Suprapubic skin (tissue), 4 donors: ENCODE data around the gene SIK3. TPM values are rescaled to one million over a fixed set of nuclear protein-coding genes. Genes with fewer than 3 reads are reported as not detected.

Experiments
- DNase-seq, 2 donors: peaks; one replicate each; pipeline ENCODE4 v3.0.0-alpha.2; 2019; ENCODE audit warnings: low spot score in 2 of 2
- H3K27ac ChIP-seq: fragments of 200-600 bp; sonication (generic); one replicate; pipeline ENCODE4 v1.5.1; 2019
- H3K27me3 ChIP-seq: fragments of 200-600 bp; sonication (generic); one replicate; pipeline ENCODE4 v1.5.1; 2019
- H3K36me3 ChIP-seq: fragments of 200-600 bp; sonication (generic); one replicate; pipeline ENCODE4 v1.5.1; 2019
- H3K4me1 ChIP-seq: fragments of 200-600 bp; sonication (generic); one replicate; pipeline ENCODE4 v1.5.1; 2019
- H3K4me3 ChIP-seq: fragments of 200-600 bp; sonication (generic); one replicate; pipeline ENCODE4 v1.5.1; 2019; ENCODE audit warnings: mild to moderate bottlenecking
- H3K9me3 ChIP-seq: fragments of 200-600 bp; sonication (generic); one replicate; pipeline ENCODE4 v1.5.1; 2019
- CTCF ChIP-seq, 2 donors: fragments of 200-600 bp in 1 of 2; fragments of 450-650 bp in 1 of 2; sonication (generic) in 1 of 2; IDR thresholded peaks; one replicate each; pipeline ENCODE4 v1.5.1; 2016 to 2019; ENCODE audit warnings: antibody characterized with exemption in 2 of 2, mild to moderate bottlenecking in 1 of 2, moderate library complexity in 1 of 2
- EP300 ChIP-seq: sonication (generic); formaldehyde crosslinking; IDR thresholded peaks from one replicate; pipeline ENCODE4 v1.6.1; 2017; ENCODE audit warnings: antibody characterized with exemption
- POLR2A ChIP-seq, 2 donors: fragments of 450-650 bp; IDR thresholded peaks; one replicate each; pipeline ENCODE4 v1.6.1; 2017; ENCODE audit warnings: antibody characterized with exemption in 2 of 2, mild to moderate bottlenecking in 2 of 2, moderate library complexity in 2 of 2
- POLR2AphosphoS5 ChIP-seq, 3 donors: sonication (generic); formaldehyde crosslinking; IDR thresholded peaks; one replicate each; pipeline ENCODE4 v1.6.1; 2017; ENCODE audit warnings: antibody characterized with exemption in 3 of 3
- WGBS: methylation state at CpG from one replicate; pipeline ENCODE4 v1.1.5; 2018; 5-methylcytosine and 5-hydroxymethylcytosine counted together
- total RNA-seq, 4 donors: library from RNA; depleted of rRNA; stranded (reverse); fragments of >200 nt; gene quantifications; one replicate each; pipeline ENCODE4 v1.1.0, GENCODE V29; 2016

SIK3 gene
- total RNA-seq, 4 donors from 2014 or later, result 31.6 to 60.8 (median 37.5) TPM

DNA sequence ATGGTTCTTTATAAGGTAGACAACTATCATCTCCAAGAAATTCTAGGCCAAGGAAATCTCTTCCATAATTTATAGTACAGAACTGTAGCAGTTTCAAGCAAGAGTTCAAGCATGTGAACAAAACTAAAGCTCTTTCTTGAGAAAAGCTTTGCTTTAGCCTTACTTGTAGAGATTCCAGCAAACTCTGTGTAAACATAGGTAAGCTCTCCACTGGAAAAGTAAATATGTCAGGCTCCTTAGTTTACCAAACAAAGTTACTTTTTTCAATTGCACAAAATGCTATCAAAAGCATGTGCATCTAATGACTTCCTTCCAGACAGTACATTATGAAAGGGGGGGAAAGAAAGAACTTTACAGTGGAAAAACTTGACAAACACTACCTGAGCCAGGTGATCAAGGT lies 125.0 kb downstream of the SIK3 start:
- Histone ChIP-seq H3K27ac (no peak overlapping the region), H3K4me3 (no peak overlapping the region), H3K9me3 (no peaks in the 10 kb centered on the region), H3K4me1 (peaks cover 6% of the 10 kb centered on the region), H3K36me3 (no peaks in the 10 kb centered on the region), H3K27me3 (no peaks in the 10 kb centered on the region)
- DNase-seq, result no peak
- TF ChIP-seq POLR2A (IDR thresholded peaks at IDR 0.05) (no peak), CTCF (IDR thresholded peaks at IDR 0.05) (no peak), POLR2AphosphoS5 (IDR thresholded peaks at IDR 0.05) (no peak), EP300 (no peak)

- no peaks in the 10 kb centered on the region for H3K27me3 ChIP-seq
- no peak overlapping the region for H3K4me3 ChIP-seq
- no peak for DNase-seq
- WGBS, result 66% methylated on average over 4 of the region's 4 CpGs
- H3K36me3 ChIP-seq, result no peaks in the 10 kb centered on the region
- no peaks in the 10 kb centered on the region for H3K9me3 ChIP-seq
- peaks cover 6% of the 10 kb centered on the region for H3K4me1 ChIP-seq
- no peak overlapping the region for H3K27ac ChIP-seq
- no peak for TF ChIP-seq POLR2AphosphoS5 (IDR thresholded peaks at IDR 0.05)
- no peak for TF ChIP-seq POLR2A (IDR thresholded peaks at IDR 0.05)
- TF ChIP-seq EP300, result no peak
These were observed 125.5 kb downstream of the SIK3 start for GRCh38 chr11:116972691-116973090.

DNA sequence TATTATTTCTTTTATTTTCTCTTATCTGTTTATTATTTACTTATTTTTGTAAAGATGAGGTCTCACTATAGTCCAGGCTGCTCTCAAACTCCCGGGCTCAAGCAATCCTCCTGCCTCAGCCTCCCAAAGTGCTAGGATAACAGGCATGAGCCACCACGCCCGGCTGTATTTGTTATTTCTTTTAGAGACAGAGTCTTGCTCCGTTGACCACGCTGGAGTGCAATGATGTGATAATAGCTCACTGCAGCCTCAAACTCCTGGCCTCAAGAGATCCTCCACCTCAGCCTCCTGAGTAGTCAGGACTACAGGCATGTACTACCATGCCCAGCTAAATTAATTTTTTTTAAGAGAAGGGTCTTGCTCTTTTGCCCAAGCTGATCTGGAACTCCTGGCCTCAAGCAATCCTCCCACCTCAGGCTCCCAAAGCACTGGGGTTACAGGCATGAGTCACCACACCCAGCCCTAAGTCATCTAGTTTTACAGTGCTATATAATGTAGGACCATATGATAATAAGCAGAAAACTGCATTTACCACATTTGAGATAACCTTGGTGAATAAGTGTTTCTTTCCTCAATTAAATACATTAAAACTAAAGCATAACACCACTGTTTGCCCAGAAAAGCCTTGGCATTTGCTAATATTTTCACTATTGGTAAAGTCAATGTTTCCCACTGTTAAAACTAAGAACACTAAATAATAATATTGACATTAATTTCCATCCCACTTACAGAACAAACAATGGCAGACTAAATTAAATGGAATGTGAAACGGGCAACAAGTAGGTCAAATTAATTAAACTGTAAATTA lies 127.5 kb downstream of the SIK3 start:
- Histone ChIP-seq H3K36me3 (no peaks in the 10 kb centered on the region), H3K4me1 (peaks cover 6% of the 10 kb centered on the region), H3K9me3 (no peaks in the 10 kb centered on the region), H3K4me3 (no peak overlapping the region), H3K27me3 (no peaks in the 10 kb centered on the region), H3K27ac (no peak overlapping the region)
- TF ChIP-seq POLR2AphosphoS5 (IDR thresholded peaks at IDR 0.05) (no peak), CTCF (IDR thresholded peaks at IDR 0.05) (no peak), POLR2A (IDR thresholded peaks at IDR 0.05) (no peak)
- no peak for DNase-seq
- 85% methylated on average over 6 of the region's 6 CpGs for WGBS

GRCh38 chr11:116969694-116970093 lies 128.5 kb downstream of the SIK3 start:
- Histone ChIP-seq H3K36me3 (no peaks in the 10 kb centered on the region), H3K9me3 (no peaks in the 10 kb centered on the region), H3K27ac (no peak overlapping the region), H3K27me3 (no peaks in the 10 kb centered on the region), H3K4me3 (no peak overlapping the region), H3K4me1 (peaks cover 6% of the 10 kb centered on the region)
- TF ChIP-seq EP300 (no peak), CTCF (IDR thresholded peaks at IDR 0.05) (no peak), POLR2AphosphoS5 (IDR thresholded peaks at IDR 0.05) (no peak), POLR2A (IDR thresholded peaks at IDR 0.05) (no peak)
- no peak for DNase-seq
- WGBS, result 90% methylated on average over 2 of the region's 2 CpGs

DNA sequence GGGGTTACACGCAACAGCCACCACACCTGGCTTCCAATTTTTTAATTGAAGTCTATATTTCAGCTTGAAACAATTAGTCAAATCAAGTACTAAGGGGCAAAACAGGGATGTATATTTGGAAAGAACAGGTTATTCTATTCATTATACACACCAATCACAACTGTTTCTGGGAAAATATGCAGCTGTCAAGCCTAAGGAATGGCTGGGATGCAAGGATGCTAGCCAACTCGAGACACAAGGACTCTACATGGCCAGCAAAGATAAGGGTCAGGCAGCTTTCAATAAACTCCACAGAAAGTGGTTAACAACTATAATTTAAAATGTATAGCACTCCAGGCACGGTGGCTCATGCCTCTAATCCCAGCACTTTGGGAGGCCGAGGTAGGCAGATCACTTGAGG lies 134.0 kb downstream of the SIK3 start:
- TF ChIP-seq POLR2A (IDR thresholded peaks at IDR 0.05) (no peak), CTCF (IDR thresholded peaks at IDR 0.05) (no peak), POLR2AphosphoS5 (IDR thresholded peaks at IDR 0.05) (no peak), EP300 (no peak)
- no peaks in the 10 kb centered on the region for H3K9me3 ChIP-seq
- no peaks in the 10 kb centered on the region for H3K27me3 ChIP-seq
- 97% methylated on average over 4 of the region's 4 CpGs for WGBS
- H3K27ac ChIP-seq, result no peak overlapping the region
- no peak for DNase-seq
- peaks cover 12% of the 10 kb centered on the region for H3K4me1 ChIP-seq
- no peak overlapping the region for H3K4me3 ChIP-seq
- H3K36me3 ChIP-seq, result no peaks in the 10 kb centered on the region
